ENCODE measurements around the gene DAAM2.

The DAAM2 gene

GRCh38 chr6:39902786-39903465, 110.8 kb downstream of the DAAM2 start:
- no peak for FAIRE-seq
- no peak for DNase-seq (ENCODE audit: extremely low spot score, insufficient read length, low read depth)

- FAIRE-seq, result no peak
- DNase-seq (ENCODE audit: extremely low spot score, insufficient read length, low read depth), result no peak
Observed at GRCh38 chr6:39903656-39904055, 111.5 kb downstream of the DAAM2 start.

- DNase-seq (ENCODE audit: extremely low spot score, insufficient read length, low read depth), result no peak
- FAIRE-seq, result no peak
Observed at GRCh38 chr6:39904946-39905639, 112.9 kb downstream of the DAAM2 start.

- no peak for DNase-seq (ENCODE audit: extremely low spot score, insufficient read length, low read depth)
- no peak for FAIRE-seq
Observed at GRCh38 chr6:39905640-39905975, 113.4 kb downstream of the DAAM2 start.

DNA sequence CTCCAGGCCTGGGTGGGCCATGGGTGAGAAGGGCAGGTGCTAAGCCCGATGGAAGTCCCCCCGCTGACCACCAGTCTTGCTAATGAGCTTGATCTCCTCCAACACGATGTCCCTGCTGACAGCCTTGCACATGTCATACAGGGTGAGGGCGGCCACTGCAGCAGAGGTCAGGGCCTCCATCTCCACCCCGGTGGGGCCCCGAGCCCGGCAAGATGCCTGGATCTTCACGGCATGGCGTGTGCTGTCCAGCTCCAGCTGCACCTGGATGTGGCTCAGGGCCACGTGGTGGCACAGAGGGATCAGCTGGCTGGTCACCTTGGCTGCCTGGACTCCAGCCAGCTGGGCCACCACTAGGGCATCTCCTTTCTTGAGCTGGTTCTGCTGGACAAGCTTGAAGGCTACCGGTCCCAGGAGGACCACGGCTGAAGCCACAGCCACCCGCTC, 114.2 kb downstream of the DAAM2 start:
- FAIRE-seq, result no peak

GRCh38 chr6:39907871-39908575, 115.8 kb downstream of the DAAM2 start:
- DNase-seq (ENCODE audit: extremely low spot score, insufficient read length, low read depth) (no peak), FAIRE-seq (no peak)

More for the DNA sequence above, 114.2 kb downstream of the DAAM2 start:
- DNase-seq (ENCODE audit: extremely low spot score, insufficient read length, low read depth), result no peak

- DNase-seq (ENCODE audit: extremely low spot score, insufficient read length, low read depth), result no peak
- no peak for FAIRE-seq
Observed at GRCh38 chr6:39908838-39909583, 116.8 kb downstream of the DAAM2 start.

DNA sequence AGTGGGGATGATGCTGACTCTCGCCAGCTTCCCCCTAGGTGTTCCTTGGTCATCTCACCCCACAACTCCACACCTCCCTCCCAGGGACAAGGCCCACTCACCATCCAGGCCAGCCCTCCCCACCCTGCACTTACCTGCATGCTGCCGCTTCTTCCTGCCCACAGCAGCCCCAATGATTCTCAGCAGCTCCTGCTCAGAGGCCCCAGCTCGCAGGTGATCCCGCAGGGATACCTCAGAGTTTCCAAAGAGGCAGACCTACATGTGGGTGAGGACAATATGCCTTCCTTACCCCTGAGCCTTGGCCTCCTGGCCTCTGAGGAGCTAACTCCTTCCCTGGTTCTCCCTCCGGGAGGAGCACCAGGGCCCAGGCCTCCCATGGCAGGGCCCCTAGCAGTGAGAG, 117.5 kb downstream of the DAAM2 start:
- FAIRE-seq (no peak), DNase-seq (ENCODE audit: extremely low spot score, insufficient read length, low read depth) (no peak)

DNA sequence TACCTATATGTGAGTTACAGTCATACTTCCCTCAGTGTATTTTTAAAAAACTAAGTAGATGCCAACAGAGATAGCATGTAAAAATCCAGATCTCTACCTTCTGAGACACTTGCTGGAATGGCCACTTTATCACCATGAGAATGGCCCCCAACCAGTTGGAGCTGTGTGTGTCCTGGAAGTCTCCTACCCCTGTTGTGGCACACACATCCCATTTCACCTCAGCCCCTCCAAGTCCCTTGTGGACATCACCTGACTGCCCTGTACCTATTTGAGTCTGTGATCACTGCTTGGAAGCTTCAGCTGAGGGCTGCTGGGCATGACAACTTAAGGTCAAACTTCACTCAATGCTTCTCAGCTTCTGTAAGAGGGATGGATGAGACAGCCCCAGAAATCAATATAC, 118.0 kb downstream of the DAAM2 start:
- no peak for DNase-seq (ENCODE audit: extremely low spot score, insufficient read length, low read depth)
- FAIRE-seq, result no peak

- FAIRE-seq, result no peak
- no peak for DNase-seq (ENCODE audit: extremely low spot score, insufficient read length, low read depth)
Observed at GRCh38 chr6:39910744-39911143, 118.6 kb downstream of the DAAM2 start.

- DNase-seq (ENCODE audit: extremely low spot score, insufficient read length, low read depth) (no peak), FAIRE-seq (no peak)
Observed at GRCh38 chr6:39911513-39912125, 119.4 kb downstream of the DAAM2 start.

DNA sequence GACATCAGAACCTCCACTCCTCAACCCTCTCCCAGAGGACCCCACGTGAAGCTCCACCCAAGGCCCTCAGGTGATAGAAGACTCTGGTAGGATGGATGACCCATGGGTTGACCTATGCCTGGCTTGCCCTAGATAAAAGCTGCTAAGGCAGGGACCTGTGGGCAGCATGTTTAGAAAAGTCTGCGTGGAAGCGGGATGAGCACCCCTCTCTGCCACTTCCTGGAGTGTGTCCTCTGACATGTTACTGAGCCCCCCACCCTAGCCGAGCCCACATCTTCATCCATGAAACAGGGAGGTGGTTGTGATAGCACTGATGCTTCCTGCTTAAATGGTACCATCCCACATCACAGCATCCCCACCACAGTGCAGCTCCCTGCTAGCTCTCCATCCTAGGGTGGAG, 120.3 kb downstream of the DAAM2 start:
- DNase-seq (ENCODE audit: extremely low spot score, insufficient read length, low read depth), result no peak
- no peak for FAIRE-seq

DNA sequence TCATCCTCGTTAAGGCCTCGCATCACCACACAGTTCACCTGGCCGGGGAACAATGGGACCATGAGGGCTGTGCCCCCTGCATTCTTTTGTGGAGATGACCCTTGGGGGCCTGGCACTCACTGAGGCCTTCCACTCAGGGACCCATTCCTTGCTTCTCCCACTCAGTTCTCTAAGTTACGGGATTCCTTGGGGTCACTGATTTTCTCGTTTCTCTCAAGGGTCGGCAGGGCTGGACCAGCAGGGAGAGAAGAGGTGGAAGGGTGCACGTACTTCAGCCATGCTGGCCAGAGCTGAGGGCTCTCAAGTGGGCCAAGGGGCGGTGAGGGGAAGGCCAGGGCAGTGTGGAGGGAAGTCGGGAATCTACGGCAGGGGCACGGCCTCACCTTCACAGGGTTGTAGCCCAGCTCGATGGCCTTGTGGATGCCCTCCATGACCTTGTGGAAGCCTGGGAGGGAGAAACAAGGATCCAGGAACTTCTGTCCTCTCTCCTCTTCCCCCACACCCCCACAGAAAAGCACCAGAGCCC, 121.3 kb downstream of the DAAM2 start:
- FAIRE-seq (no peak), DNase-seq (ENCODE audit: extremely low spot score, insufficient read length, low read depth) (no peak)

- DNase-seq (ENCODE audit: extremely low spot score, insufficient read length, low read depth) (no peak), FAIRE-seq (no peak)
Observed at GRCh38 chr6:39914239-39914638, 122.1 kb downstream of the DAAM2 start.

- FAIRE-seq, result no peak
- no peak for DNase-seq (ENCODE audit: extremely low spot score, insufficient read length, low read depth)
Observed at GRCh38 chr6:39915866-39916265, 123.7 kb downstream of the DAAM2 start.

DNA sequence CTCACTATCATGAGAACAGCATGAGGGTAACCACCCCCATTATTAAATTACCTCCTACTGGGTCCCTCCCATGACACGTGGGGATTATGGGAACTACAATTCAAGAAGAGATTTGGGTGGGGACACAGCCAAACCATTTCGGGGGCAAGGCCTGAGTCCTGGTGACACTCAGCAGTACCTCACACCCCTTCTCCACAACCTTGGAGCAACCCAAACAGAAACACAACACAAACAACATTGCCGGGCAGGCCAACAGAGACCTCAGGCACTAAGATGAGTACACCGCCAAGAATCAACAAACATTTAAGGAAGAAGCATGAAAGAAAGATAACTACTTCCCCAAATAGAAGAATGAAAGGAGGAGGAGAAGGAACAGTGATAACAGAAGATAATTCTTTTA, 125.2 kb downstream of the DAAM2 start:
- no peak for FAIRE-seq
- DNase-seq (ENCODE audit: extremely low spot score, insufficient read length, low read depth), result no peak

GRCh38 chr6:39917981-39918380, 125.8 kb downstream of the DAAM2 start:
- DNase-seq (ENCODE audit: extremely low spot score, insufficient read length, low read depth) (no peak), FAIRE-seq (no peak)

GRCh38 chr6:39918831-39919230, 126.7 kb downstream of the DAAM2 start:
- FAIRE-seq, result no peak

GRCh38 chr6:39920157-39920556, 128.0 kb downstream of the DAAM2 start:
- FAIRE-seq, result no peak
- no peak for DNase-seq (ENCODE audit: extremely low spot score, insufficient read length, low read depth)

More at GRCh38 chr6:39918831-39919230, 126.7 kb downstream of the DAAM2 start:
- no peak for DNase-seq (ENCODE audit: extremely low spot score, insufficient read length, low read depth)

DNA sequence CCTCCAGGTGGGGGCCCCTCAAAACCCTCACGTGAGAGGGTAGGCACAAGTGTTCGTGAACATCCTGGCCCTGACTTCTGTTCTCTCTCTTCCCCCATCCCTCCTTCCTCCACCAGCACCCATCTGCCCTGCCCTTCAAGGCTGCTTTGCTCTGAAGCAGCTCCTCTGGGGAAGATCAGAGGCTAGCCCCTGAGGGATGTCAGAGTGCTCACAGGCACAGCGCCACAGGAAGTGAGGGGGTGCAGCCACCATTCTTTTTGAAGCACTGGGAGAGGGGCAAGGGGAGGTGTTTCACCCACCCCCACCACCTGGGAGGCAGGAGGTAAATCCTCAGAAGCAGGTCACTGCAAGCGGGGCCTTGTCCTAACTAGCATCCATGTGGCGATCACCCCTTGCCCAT, 130.6 kb downstream of the DAAM2 start:
- no peak for FAIRE-seq

More for the DNA sequence above, 130.6 kb downstream of the DAAM2 start:
- DNase-seq (ENCODE audit: extremely low spot score, insufficient read length, low read depth), result no peak
